ENCODE data around the gene PHAF1. TPM values are rescaled to one million over a fixed set of nuclear protein-coding genes. Genes with fewer than 3 reads are reported as not detected.

The PHAF1 gene
- total and polyA plus RNA-seq, 4 donors = 26.6 to 42.4 (median 28.4) TPM

- H3K9me3 ChIP-seq (ENCODE audit: control insufficient read depth in 4 of 4, low read length in 3 of 4) = no peaks in the 10 kb centered on the region
- no peak for TF ChIP-seq YY1 (IDR thresholded peaks at IDR 0.05)
- no peak for TF ChIP-seq EGR1 (IDR thresholded peaks at IDR 0.05; ENCODE audit: low read depth in 2 of 2)
- TF ChIP-seq, protein P1, sequence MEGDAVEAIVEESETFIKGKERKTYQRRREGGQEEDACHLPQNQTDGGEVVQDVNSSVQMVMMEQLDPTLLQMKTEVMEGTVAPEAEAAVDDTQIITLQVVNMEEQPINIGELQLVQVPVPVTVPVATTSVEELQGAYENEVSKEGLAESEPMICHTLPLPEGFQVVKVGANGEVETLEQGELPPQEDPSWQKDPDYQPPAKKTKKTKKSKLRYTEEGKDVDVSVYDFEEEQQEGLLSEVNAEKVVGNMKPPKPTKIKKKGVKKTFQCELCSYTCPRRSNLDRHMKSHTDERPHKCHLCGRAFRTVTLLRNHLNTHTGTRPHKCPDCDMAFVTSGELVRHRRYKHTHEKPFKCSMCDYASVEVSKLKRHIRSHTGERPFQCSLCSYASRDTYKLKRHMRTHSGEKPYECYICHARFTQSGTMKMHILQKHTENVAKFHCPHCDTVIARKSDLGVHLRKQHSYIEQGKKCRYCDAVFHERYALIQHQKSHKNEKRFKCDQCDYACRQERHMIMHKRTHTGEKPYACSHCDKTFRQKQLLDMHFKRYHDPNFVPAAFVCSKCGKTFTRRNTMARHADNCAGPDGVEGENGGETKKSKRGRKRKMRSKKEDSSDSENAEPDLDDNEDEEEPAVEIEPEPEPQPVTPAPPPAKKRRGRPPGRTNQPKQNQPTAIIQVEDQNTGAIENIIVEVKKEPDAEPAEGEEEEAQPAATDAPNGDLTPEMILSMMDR (IDR thresholded peaks at IDR 0.05; ENCODE audit: low read depth, low read length, missing input control) = no peak
- 58% methylated on average over 8 of the region's 8 CpGs for WGBS
- no peak overlapping the region for H3K27ac ChIP-seq (ENCODE audit: low read depth in 1 of 2, low read length in 2 of 2)
- peaks cover 10 to 27% (median 16%) of the 10 kb centered on the region in 4 donors for H3K4me1 ChIP-seq (ENCODE audit: control insufficient read depth in 4 of 4, insufficient read depth in 4 of 4, low read length in 3 of 4)
- DNase-seq (ENCODE audit: low spot score) = no peak
- H3K4me3 ChIP-seq (ENCODE audit: low read depth in 1 of 3, low read length in 3 of 3) = no peak overlapping the region
- H3K9ac ChIP-seq (ENCODE audit: low read depth in 1 of 2, low read length in 2 of 2) = no peak overlapping the region
- H3K36me3 ChIP-seq (ENCODE audit: control insufficient read depth in 4 of 4, insufficient read depth in 3 of 4, low read depth in 1 of 4, low read length in 3 of 4) = peaks cover 9 to 20% (median 15%) of the 10 kb centered on the region in 4 donors
- H3K27me3 ChIP-seq (ENCODE audit: control insufficient read depth in 4 of 4, insufficient read depth in 4 of 4, low read length in 3 of 4) = no peaks in the 10 kb centered on the region
Observed at GRCh38 chr16:67151431-67152097, 41.8 kb downstream of the PHAF1 start.

DNA sequence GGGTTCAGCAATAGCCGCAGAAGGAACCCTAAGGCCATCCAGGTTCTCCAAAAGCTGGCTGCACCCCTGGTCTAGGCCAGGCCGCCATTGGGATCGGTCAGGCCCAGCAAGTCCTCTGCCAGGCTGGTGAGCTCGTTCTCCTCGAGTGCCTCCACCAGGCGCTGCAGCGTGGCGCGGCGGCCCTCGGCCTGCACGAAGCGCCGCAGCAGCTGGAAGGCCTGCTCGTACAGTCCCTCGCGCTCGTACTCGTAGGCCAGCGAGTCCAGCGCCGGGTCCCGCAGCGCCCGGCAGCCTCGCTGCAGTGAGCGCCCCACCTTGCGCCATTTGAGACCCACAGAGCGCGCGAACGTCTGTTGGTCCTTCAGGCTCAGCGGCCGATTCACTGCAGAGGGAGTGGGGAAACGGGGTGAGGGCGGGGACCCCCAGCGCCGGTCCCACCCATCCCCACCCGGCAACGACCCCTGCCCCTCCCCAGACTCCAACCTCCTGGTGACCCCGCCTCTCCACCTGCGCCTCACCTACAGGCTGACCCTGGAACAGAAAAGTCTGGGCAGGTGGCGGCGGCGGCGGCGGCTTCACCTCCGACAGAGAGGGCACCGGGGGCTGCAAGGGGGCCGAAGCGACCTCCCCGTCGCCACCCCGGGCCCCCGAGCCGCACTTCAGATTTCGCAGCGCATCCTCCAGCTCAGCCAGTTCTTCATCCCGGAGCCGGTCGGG lies 45.0 kb downstream of the PHAF1 start:
- no peak for DNase-seq (ENCODE audit: low spot score)
- H3K27ac ChIP-seq (ENCODE audit: low read depth in 1 of 2, low read length in 2 of 2) = no peak overlapping the region
- 31% methylated on average over 61 of the region's 61 CpGs for WGBS
- H3K9ac ChIP-seq (ENCODE audit: low read depth in 1 of 2, low read length in 2 of 2) = no peak overlapping the region
- peak overlapping the region in 1 of 3 donors; percentile 2 for H3K4me3 ChIP-seq (ENCODE audit: low read depth in 1 of 3, low read length in 3 of 3)
- H3K27me3 ChIP-seq (ENCODE audit: control insufficient read depth in 4 of 4, insufficient read depth in 4 of 4, low read length in 3 of 4) = no peaks in the 10 kb centered on the region
- peaks cover 14 to 36% (median 21%) of the 10 kb centered on the region in 4 donors for H3K4me1 ChIP-seq (ENCODE audit: control insufficient read depth in 4 of 4, insufficient read depth in 4 of 4, low read length in 3 of 4)
- no peaks in the 10 kb centered on the region for H3K9me3 ChIP-seq (ENCODE audit: control insufficient read depth in 4 of 4, low read length in 3 of 4)
- H3K36me3 ChIP-seq (ENCODE audit: control insufficient read depth in 4 of 4, insufficient read depth in 3 of 4, low read depth in 1 of 4, low read length in 3 of 4) = no peaks in the 10 kb centered on the region
- TF ChIP-seq SP1 (IDR thresholded peaks at IDR 0.05) (no peak), HNF4A (conservative IDR thresholded peaks at IDR 0.05) (no peak), NR2F2 (IDR thresholded peaks at IDR 0.05) (no peak), GABPA (IDR thresholded peaks at IDR 0.05 in 1 of 2, conservative IDR thresholded peaks at IDR 0.05 in 1 of 2) (no peak), JUND (IDR thresholded peaks at IDR 0.05) (no peak), MAX (IDR thresholded peaks at IDR 0.05) (no peak), TAF1 (conservative IDR thresholded peaks at IDR 0.05) (no peak), FOXA2 (IDR thresholded peaks at IDR 0.05) (no peak), HNF4G (IDR thresholded peaks at IDR 0.05) (no peak), ATF3 (IDR thresholded peaks at IDR 0.05) (no peak), FOXA1 (IDR thresholded peaks at IDR 0.05) (no peak), REST (IDR thresholded peaks at IDR 0.05) (no peak), RAD21 (IDR thresholded peaks at IDR 0.05) (no peak)
- TF ChIP-seq, protein P2, sequence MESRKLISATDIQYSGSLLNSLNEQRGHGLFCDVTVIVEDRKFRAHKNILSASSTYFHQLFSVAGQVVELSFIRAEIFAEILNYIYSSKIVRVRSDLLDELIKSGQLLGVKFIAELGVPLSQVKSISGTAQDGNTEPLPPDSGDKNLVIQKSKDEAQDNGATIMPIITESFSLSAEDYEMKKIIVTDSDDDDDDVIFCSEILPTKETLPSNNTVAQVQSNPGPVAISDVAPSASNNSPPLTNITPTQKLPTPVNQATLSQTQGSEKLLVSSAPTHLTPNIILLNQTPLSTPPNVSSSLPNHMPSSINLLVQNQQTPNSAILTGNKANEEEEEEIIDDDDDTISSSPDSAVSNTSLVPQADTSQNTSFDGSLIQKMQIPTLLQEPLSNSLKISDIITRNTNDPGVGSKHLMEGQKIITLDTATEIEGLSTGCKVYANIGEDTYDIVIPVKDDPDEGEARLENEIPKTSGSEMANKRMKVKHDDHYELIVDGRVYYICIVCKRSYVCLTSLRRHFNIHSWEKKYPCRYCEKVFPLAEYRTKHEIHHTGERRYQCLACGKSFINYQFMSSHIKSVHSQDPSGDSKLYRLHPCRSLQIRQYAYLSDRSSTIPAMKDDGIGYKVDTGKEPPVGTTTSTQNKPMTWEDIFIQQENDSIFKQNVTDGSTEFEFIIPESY (IDR thresholded peaks at IDR 0.05) = no peak
- TF ChIP-seq, protein P1 (IDR thresholded peaks at IDR 0.05; ENCODE audit: low read depth, low read length, missing input control) = no peak
